Stimulated activated CD4-positive, alpha-beta T cell treated with anti-CD3 and anti-CD28 coated beads, Interleukin-2, amount 100 ng/mL, for 48 hours (primary cell): ENCODE results near the gene STK17A.
A peak's percentile ranks its signal among the peaks of the same experiment; 100 is the strongest.
"Not testable (repeated sequence)": the region's sequence is repeated elsewhere in the genome, so short reads cannot be mapped to it uniquely, and the experiment has no call there.

Source experiments
- DNase-seq, 2 donors: peaks; one replicate each; pipeline ENCODE4 v3.0.0-alpha.2; 2020

Gene STK17A

GRCh38 chr7:43660141-43660540, 77.2 kb downstream of the STK17A start:
- DNase-seq: no peak

- no peak for DNase-seq
These were observed 81.8 kb downstream of the STK17A start for GRCh38 chr7:43664681-43665080.

- DNase-seq: no peak
These were observed 84.0 kb downstream of the STK17A start for GRCh38 chr7:43666938-43667337.

DNA sequence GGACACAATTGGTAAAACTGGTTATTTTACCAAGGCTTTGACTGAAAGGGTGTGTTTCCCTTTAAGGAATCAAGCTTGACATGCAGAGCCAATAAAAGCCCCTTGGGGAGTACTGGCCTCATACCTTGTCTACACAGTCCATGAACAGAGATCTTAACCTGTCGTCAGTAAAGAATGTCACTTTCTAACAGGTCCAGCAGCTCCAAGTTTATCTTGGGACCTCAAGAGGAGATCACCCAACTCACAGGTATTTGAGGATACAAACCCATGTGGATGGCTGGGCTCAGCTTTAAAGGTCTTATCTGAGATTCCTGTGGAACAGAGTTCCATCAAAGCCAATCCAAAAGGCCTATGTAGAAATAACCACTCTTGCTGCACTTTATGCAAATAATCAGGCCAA, 85.1 kb downstream of the STK17A start:
- DNase-seq: no peak

- peak; percentile 67 to 73 for DNase-seq
These were observed 86.6 kb downstream of the STK17A start for GRCh38 chr7:43669286-43670081.

DNA sequence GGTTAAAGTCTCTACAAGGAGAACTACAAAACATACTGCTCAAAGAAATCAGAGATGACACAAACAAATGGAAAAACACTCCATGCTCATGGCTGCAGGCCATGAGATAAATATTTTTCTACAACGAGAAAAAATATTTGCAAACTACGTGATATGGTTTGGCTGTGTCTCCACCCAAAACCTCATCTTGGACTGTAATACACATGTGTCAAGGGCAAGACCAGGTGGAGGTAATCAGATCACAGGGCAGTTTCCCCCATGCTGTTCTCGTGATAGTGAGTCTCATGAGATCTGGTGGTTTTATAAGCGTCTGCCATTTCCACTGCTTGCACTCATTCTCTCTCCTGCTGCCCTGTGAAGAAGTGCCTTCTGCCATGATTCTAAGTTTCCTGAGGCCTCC, 88.6 kb downstream of the STK17A start:
- no peak for DNase-seq

DNA sequence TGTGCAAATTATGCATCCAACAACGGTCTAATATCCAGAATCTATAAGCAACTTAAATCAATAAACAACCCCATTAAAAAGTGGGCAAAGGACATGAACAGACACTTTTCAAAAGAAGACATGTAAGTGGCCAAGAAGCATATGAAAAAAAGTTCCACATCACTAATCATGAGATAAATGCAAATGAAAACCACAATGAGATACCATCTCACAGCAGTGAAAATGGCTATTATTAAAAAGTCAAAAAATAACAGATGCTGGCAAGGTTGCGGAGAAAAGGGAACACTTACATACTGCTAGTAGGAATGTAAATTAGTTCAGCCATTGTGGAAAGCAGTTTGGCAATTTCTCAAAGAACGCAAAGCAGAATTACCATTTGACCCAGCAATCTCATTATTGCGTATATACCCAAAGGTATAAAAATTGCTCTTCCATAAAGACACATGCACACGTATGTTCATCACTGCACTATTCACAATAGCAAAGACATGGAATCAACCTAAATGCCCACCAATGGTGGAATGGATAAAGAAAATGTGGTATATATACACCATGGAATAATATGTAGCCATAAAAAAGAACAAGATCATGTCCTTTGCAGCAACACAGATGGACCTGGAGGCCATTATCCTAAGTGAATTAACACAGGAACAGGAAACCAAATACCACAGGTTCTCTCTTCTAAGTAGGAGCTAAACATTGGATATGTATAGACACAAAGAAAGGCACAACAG, 90.5 kb downstream of the STK17A start:
- not testable (repeated sequence) for DNase-seq

- DNase-seq: no peak
These were observed 91.9 kb downstream of the STK17A start for GRCh38 chr7:43674559-43675436.
